Measurements from ENCODE around the gene MEGF9. TPM values are rescaled to one million over a fixed set of nuclear protein-coding genes. Genes with fewer than 3 reads are reported as not detected.

The MEGF9 gene
- total RNA-seq, 1 donor from 2014 or later, result 8.7 TPM

DNA sequence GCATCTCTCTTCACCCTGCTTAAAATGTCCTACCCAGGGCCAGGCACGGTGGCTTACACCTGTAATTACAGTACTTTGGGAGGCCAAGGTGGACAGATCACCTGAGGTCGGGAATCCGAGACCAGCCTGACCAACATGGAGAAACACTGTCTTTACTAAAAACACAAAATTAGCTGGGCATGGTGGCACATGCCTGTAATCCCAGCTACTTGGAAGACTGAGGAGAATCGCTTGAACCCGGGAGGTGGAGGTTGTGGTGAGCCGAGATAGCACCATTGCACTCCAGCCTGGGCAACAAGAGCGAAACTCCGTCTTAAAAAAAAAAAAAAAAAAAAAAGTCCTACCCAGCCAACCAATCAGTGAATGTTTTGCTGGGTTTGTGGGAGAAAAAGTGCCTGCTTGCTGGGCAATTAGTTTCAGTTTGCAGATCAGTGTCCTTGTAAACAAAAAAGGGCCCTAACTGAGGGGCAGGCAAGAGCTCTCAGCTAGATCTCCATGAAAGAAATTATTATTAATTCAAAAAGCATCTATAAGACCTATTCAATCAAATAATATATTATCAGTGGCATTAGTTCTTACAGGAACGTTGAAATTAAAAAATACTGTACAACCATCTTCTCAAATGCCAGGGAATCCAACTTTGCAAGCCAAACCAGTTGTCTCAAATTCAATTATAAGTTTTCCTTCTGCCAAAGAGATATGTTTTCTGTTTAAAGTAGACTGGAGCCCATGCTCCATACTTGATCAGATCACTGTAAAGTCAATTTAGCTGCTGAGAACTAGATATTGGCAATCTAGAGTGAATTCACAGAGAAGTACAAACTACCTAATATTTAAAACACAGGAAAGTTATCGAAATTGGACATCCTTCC lies 3.9 kb downstream of the MEGF9 start:
- intact Hi-C loops (cut with micrococcal nuclease), result loop anchor here (5.0 kb wide), 4 partner anchors 82 to 662 kb away; partner anchors contain the start of genes FBXW2, RAB14, STOM and TRAF1

DNA sequence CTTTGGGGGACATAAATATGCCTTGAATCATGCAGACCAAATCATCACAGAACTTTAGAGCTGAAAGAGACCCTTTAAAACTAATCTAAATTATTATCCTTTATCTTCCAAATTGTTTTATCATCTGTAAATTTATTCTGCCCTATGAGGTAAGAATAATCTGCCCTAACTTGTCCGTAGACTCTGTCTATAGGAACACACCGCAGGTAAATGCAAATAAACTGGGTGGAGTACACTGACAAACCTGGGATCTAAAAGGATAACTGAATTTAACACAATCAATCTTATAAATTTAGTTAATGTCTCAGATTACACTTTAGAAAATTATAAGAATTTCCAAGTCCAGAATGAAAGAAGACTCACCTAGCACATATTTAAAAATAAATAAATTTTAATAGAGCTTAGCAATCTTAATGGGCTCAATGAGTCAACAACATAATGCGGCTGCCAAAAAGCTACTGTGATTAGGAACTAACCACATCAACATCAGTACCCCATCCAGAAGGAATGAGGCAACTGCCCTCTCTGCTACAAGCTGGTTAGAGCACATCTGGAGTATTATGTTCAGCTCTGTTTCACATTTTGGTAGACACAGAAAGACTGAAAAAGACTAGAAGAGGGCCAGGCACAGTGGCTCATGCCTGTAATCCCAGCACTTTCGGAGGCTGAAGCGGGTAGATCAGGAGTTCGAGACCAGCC lies 5.6 kb downstream of the MEGF9 start:
- intact Hi-C loops (cut with micrococcal nuclease), result no loop called here

DNA sequence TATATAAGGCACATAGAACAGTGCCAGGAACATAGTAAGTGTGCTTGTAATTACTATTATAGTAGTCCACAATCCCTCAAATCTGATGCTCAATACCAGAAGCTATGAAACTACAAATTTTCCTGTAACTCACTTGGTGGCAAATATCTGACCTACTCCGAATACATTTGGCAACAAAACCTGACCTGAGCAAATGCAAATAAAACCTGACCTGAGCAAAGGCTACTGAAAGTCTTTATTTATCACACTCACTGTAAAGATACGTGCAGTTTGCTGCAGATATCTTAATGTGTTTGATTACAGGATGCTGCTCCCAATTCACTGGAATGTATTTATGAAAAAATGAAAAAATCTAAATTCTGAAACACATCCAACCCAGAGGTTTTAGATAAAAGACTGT lies 7.1 kb downstream of the MEGF9 start:
- intact Hi-C loops (cut with micrococcal nuclease), result no loop called here

DNA sequence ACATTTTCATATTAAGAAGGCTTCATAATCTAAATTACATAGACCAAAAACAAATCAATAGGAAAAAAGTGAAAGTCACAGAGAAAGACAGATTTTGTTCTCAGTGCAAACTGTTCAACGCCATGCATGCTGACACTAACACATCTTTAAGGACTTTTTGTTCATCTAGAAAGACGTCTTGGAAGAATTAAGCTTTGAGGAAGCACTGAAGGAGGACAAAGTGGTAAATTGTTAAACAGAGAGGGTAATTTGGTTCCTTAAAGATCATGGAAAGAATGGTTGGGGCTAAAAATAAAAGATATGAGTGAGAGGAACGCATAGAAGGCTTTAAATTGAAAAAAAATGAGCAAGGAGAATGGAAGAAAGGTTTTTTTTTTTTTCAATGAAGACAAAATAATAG lies 9.1 kb downstream of the MEGF9 start:
- intact Hi-C loops (cut with micrococcal nuclease), result no loop called here

DNA sequence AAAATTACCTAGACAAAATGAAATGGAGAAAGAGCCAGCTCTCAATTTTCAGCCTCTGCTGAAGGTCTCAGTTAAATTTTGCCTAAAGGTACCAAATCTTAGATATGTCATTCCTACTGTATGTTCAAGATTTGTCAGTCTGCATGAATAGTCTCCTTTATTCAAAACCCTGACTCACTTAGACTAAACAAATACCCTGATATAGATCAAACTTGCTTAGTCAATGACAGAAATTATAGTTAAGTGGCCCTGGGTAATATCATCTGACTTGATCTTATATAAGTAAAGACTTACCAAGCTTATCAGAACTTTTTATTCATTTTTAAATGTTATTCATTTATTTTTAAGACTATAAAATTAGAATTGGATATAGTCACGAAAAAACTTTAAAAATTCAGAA lies 12.2 kb downstream of the MEGF9 start:
- intact Hi-C loops (cut with micrococcal nuclease), result no loop called here

DNA sequence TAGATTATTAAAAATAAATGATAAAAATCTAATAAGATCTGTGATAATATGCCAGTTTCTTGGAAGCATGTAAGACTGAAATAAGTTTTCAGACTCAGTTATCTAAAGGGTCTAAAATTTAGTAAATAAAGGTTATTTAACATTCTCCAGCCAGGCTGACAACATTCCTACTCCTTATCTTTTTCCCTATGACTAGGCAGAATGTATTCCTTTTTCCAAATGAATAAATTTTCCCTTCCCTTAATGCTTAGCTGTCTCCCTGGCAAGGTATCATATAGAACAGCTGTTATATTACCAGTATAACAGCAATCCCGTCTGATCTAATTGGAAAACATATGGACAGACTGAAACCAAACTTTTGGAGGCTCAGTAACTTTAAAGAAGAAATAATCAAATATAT lies 13.0 kb downstream of the MEGF9 start:
- intact Hi-C loops (cut with micrococcal nuclease), result no loop called here

DNA sequence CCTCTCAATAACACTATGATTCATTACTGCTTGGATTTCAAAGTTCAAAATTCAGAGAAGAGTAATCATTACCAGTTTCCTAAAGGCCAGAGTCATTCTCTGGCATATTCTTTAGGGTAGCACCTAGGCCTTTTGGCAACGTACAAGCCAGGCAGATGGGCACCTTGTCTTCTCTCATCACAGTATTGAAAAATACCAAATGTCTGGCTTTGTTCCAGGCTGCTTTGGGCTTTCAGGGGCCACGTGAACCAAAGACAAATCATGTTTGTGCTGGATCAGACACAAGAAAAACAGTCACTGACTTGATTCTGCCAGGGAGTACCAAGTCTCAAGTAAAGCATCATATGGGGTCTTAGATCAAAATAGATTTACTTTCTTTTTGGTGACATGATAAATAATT lies 15.5 kb downstream of the MEGF9 start:
- intact Hi-C loops (cut with micrococcal nuclease), result no loop called here

DNA sequence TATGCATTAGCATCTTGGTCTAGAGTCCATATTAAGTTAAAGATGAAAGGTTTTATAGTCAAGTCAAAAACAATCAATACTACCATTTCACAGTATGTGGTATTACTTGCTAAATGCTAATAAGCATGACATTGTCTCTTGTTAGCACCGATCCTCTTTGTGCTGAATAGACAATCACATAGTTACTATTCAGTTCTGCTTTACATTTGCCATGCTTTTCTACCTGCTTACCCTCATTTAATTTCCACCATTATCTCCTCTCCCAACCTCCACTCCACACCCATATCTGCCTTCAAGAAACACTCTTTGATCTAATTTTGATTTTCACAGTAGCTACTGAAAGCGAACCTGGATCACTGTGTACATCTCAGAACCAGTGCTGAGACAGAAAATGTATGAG lies 16.8 kb downstream of the MEGF9 start:
- intact Hi-C loops (cut with micrococcal nuclease), result no loop called here

DNA sequence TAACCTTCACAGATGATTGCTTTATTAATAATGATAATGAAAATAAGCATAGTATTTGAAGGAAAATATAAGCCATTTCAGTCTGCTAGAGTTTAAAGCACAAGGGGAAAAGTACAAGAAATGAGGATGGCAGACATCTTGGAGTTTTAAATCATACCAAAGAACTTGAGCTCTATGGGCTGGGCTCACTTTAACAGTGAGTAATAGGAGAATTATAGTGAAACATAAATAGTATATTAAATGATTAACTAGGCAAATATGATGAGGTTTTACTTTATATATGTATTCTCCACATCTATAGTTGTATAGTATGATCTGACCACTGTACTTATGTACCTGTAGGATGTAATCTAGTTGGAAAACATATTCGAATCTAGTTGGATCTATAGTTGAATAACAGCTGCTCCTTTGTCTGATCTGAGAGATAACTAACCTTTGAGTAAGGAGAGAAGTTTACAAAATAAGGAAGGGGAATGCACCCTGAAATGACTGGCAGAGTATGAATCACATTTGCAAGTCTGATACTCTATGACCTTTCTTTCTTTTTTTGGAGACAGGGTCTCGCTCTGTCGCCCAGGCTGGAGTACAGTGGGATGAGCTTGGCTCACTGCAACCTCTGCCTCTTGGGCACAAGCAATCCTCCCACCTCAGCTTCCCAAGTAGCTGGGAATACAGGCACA lies 17.6 kb downstream of the MEGF9 start:
- intact Hi-C loops (cut with micrococcal nuclease), result no loop called here

DNA sequence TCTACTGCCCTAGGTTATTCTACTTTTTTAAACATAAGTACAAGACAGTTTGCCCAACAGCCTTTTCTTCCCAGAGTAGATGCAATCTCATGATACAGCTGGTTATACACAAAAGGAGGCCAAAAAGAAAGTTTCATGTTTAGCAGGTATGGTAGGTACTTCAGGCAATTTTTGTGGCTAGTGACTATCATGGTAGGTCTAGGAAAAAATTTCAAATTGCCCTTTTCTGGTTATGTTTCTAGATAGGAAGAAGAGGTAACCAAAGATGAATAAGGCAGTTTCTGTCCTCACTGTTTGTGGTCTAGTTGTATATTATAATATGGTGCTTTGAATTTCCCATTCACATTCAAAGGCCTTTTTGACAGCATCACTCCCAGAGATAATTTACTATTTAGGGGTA lies 19.7 kb downstream of the MEGF9 start:
- intact Hi-C loops (cut with micrococcal nuclease), result no loop called here

DNA sequence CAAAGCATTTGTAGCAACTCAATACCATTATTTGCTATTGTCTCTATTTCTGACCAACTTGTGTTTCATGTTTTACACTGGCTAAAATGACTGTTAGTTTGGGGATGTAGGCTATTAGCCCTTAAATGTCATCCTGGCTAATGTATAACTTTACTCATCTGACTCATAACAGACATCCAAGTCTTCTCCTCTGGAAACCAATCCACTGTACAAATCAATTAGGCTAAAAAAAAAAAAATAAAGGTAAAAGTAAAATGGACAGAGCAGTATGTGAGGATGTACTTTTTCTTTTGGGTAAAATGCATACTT lies 20.6 kb downstream of the MEGF9 start:
- intact Hi-C loops (cut with micrococcal nuclease), result no loop called here

DNA sequence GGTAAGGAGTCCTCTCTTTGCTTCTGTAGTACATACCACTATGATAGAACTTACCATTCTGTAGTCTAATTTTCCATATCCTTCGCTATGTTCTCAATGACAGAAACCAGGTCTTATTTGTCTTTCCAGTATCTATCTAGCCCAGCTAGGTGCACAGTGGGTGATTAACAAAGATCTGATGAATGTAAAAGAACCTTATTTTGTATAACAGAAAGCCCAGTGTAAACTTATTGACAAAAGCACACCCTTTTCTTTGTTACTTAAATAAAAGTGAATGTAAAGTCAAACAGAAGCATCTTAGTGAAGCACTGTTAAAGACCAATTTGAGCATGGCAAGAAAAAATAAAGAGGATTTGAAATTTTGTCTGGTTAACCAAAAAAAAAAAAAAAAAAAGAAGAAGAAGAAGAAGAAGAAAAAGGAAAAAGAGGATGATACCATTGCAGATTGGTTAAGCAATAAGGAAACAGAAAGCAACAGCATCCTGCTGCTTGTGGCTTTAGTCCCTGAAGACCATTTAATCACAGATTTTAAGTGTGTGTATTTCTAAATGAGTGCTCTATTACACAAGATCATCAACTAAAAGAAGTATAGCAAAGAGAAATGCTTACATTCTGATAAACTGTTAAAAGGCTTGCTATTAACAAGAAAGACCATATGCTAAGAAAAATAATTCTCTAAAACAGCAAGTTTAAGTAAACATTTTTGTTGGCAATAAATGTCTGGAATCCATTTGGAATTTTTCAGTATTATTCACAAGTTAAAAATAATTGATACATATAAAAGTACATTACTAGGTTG lies 21.2 kb downstream of the MEGF9 start:
- intact Hi-C loops (cut with micrococcal nuclease), result no loop called here

DNA sequence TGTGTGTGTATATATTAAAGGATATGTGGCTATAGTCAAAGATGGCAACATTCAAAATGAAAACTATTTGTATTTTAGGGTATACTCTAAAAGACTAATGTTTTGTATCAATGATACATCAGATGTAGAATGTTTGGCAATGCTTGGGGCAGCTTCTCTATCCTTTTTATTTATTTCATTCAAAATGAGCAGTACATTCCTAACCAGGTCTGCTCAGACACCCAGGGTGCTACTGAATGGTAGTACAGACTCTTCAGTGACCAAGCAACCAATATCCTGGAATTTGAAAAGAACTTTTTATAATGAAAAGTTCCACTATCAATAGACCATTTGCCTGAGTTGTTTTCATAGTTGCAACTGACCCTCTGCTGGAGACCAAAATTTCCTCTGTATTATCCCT lies 23.9 kb downstream of the MEGF9 start:
- intact Hi-C loops (cut with micrococcal nuclease), result no loop called here

DNA sequence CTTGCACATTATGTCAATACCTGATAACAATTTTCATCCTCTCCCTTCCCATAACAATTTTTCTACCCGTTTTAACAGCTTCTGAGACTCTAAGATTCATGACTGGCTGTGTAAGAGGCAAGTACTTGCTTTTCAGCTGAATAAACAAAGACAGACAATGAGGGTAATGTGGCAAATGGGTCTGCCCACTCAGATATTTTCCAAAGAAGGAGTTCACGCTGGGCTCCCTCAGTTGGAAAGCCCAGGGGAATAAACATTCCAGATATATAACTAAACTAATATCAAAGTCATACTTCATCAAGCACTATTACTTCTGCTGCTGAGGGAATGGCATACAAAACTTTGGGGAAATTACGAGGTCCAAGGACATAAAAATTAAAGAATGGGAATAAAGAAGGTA lies 24.4 kb downstream of the MEGF9 start:
- intact Hi-C loops (cut with micrococcal nuclease), result no loop called here

DNA sequence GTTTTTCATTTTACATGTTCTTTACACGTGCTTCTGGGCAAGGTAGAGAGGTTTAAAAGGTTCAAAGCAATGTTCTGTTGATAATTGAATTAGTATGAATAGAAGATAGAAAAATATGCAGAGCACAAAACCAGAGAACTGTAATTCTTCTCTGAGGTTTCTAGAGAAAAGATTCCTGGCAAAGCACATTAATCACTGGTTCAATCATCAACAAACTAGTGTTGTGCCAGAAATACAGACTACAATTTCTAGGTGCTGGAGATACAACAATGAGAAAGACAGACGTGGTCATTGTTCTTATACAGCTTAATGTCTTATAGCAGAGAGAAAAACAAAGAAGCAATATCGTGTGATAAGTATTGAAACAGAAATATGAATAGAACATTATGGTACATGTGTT lies 25.5 kb downstream of the MEGF9 start:
- intact Hi-C loops (cut with micrococcal nuclease), result no loop called here

DNA sequence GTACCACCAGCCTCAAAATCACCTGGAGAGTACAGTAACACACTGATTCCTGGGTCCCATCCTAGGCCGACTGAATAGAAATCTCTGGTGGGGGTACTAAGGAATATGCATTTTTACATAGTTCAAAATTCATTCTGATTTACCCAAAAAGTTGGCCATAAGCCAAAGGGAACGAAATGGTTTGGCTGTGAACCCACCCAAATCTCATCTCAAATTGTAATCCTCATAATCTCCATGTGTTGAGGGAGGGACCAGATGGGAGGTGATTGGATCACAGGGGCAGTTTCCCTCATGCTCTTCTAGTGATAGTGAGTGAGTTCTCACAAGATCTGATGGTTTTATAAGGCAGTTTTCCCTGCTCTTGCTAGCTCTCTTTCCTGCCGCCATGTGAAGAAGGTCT lies 31.1 kb downstream of the MEGF9 start:
- intact Hi-C loops (cut with micrococcal nuclease), result no loop called here

DNA sequence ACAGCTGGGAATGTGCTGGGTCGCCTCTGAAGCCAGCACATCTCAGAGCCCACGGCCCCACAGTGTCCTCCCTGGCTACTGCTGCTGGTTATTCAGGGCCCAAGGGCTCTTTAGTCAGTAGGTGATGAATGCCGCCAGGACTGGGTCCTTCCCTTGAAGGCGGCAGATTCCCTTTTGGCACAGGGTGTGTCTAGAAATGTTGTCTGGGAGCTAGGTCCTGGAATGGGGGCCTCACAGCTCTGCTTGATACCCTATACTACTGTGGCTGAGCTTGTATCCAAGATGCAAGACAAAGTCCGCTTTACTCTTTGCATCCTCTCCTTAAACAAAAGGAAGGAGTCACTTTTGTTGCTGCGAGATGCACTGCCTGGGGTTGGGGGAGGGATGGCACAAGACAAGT lies 33.1 kb downstream of the MEGF9 start:
- intact Hi-C loops (cut with micrococcal nuclease), result no loop called here

DNA sequence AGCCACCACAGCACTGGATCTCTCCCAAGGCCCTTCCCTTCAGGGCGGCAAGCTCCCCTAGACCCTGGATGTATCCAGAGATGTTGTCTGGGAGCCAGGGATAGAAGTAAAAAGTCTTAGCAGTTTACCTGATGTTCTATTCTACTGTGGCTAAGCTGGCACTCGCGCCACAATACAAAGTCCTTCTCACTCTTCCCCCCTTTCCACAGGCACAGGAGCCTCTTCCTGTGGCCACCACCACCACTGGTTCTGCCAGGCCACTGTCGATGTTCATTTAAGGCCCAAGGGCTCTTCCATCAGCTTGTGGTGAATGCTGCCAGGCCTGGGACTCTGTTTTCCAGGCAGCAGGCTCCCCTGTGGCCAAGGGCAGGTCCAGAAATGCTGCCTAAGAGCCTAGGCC lies 33.7 kb downstream of the MEGF9 start:
- intact Hi-C loops (cut with micrococcal nuclease), result no loop called here

DNA sequence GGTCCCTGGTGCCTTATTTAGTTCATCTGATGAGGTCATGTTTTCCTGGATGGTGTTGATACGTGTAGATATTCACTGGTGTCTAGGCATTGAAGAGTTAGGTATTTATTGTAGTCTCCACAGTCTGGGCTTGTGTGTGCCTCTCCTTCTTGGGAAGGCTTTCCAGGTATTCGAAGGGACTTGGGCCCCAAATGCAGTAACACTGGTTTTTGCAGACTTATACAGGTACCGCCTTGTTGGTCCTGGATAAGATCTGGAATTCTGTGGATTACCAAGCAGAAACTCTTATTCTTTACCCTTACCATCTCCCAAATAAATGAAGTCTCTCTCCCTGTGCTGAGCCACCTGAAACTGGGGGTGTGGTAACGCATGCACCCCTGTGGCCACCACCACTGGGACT lies 34.1 kb downstream of the MEGF9 start:
- intact Hi-C loops (cut with micrococcal nuclease), result no loop called here

DNA sequence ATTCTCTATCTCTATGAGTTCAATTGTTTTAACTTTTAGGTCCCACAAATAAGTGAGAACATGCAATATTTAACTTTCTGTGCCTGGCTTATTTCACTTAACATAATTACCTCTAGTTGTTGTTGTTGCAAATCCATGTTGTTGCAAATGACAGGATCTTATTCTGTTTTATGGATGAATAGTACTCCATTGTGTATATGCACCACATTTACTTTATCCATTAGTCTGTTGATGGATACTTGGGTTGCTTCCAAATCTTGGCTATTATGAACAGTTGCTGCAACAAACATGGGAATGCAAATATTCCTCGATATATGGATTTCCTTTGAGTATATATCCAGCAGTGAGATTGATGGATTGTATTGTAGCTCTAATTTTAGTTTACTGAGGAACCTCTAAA lies 36.3 kb downstream of the MEGF9 start:
- intact Hi-C loops (cut with micrococcal nuclease), result no loop called here

DNA sequence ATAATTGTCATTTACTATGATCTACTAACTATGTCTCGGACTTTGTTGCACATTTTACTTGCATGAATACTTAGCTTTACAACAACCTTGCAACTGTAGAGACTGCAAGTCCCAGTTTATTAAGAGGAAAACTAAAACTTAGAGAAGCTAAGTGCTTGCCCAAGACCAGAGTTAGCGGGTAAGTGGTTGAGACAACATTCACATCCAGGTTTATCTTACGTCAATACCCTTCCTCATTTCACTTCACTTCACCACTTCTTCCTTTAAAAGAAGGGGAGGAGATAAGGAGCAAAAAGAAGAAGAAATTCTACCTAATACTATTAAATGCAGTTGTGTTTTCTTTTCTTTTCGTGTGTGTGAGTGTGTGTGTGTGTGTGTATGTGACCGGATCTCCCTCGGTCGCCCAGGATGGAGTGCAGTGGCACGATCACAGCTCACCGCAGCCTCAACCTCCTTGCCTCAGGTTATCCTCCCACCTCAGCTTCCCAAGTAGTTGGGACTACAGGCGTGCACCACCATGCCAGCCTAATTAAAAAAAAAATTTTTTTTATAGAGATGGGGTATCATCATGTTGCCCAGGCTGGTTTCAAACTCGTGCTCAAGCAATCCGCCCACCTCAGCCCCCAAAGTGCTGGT lies 37.4 kb downstream of the MEGF9 start:
- intact Hi-C loops (cut with micrococcal nuclease), result no loop called here

All from T-helper 2 cell treated with Interferon-gamma antibody and Interleukin-4, amounts not matched to agents 100 ng/mL and 5 ng/mL, for 36 hours (primary cell).